T-helper 17 cell (primary cell): ENCODE data around the gene KRTAP4-3. TPM values are rescaled to one million over a fixed set of nuclear protein-coding genes. Genes with fewer than 3 reads are reported as not detected.
"Not testable (repeated sequence)": the region's sequence is repeated elsewhere in the genome, so short reads cannot be mapped to it uniquely, and the experiment has no call there.

ENCODE experiments used
- ATAC-seq: fragments of 150-1000 bp; cut with Tn5 transposase; 2 replicates; pipeline ENCODE4 v1.10.0; 2021; ENCODE audit warnings: mild to moderate bottlenecking, moderate library complexity
- DNase-seq, 3 donors: peaks; one replicate each; pipeline versions ENCODE4 v3.0.0 to v3.0.0-alpha.2; 2020 to 2021
- H3K9me3 ChIP-seq: one replicate; pipeline ENCODE4 v1.7.0; 2013; ENCODE audit warnings: low read length, mild to moderate bottlenecking; ENCODE audit not compliant: control insufficient read depth, poor library complexity, severe bottlenecking
- H3K27ac Mint-ChIP-seq: one replicate; pipeline ENCODE4 v1.8.0; 2022; ENCODE audit warnings: mild to moderate bottlenecking, moderate library complexity, mixed read lengths
- H3K27me3 Mint-ChIP-seq: one replicate; pipeline ENCODE4 v1.8.0; 2022; ENCODE audit warnings: mixed read lengths
- H3K36me3 Mint-ChIP-seq: one replicate; pipeline ENCODE4 v1.8.0; 2022; ENCODE audit warnings: low read depth, mixed read lengths
- H3K4me1 Mint-ChIP-seq: one replicate; pipeline ENCODE4 v1.8.0; 2022; ENCODE audit warnings: mild to moderate bottlenecking, mixed read lengths
- H3K4me3 Mint-ChIP-seq: one replicate; pipeline ENCODE4 v1.8.0; 2022; ENCODE audit warnings: mild to moderate bottlenecking, moderate library complexity, mixed read lengths
- total RNA-seq, 4 donors: library from RNA in 2 of 4; stranded (reverse) in 2 of 4; gene quantifications; one replicate each; pipeline ENCODE4 v1.2.3 and lab custom pipeline; 2022 to 2026

The KRTAP4-3 gene
- total RNA-seq = not detected
- 0 reads per million in 2 donors for total RNA-seq (lab: John Stamatoyannopoulos, UW)

DNA sequence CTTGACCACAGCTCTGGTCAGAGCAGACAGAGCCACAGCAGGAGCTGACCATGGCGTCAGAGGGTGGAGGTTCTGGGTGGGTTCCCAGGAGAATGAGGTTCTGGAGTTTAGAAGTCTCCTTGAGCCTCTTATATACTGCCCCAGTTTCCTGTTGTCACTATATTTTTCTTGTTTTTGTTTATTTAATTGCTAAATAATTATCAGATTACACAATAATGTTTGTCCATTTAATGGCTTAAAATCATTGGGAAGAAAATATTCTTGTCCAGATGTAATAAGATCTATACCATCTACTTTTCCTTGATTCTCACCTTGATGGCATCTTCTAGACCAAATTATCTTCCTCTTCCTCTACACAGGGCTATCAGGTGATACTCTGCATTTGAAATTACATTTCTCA lies at the start of gene KRTAP4-3:
KRTAP4-3 (minus strand) TSS at position 101 of the 400 bp plus-strand sequence; CDS start at position 52, 49 bp downstream.
- ATAC-seq (no peak), DNase-seq (no peak)
- H3K27me3 Mint-ChIP-seq = peaks cover 16% of the 10 kb centered on the region
- H3K4me1 Mint-ChIP-seq = peaks cover 4% of the 10 kb centered on the region
- no peaks in the 10 kb centered on the region for H3K9me3 ChIP-seq
- H3K4me3 Mint-ChIP-seq = peak within 1 kb of the TSS; percentile 39
- peaks cover 2% of the 10 kb centered on the region for H3K36me3 Mint-ChIP-seq
- H3K27ac Mint-ChIP-seq = no peak within 1 kb of the TSS

DNA sequence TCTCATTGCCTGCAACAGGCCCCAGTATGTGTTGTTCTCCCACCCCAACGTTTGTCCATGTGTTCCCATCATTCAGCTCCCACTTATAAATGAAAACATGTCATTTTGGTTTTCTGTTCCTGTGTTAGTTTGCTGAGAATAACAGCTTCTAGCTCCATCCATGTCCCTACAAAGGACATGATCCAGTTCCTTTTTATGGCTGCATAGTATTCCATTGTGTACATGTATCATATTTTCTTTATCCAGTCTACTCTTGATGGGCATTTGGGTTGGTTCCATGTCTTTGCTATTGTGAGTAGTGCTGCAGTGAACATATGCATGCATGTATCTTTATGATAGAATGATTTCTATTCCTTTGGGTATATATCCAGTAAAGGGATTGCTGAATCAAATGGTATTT lies 47.7 kb upstream of the KRTAP4-3 start:
- H3K9me3 ChIP-seq = no peaks in the 10 kb centered on the region
- ATAC-seq = no peak
- Mint-ChIP-seq H3K36me3 (no peaks in the 10 kb centered on the region), H3K27ac (no peak overlapping the region), H3K4me1 (peaks cover 2% of the 10 kb centered on the region), H3K27me3 (peaks cover 26% of the 10 kb centered on the region), H3K4me3 (no peak overlapping the region)
- DNase-seq = no peak

DNA sequence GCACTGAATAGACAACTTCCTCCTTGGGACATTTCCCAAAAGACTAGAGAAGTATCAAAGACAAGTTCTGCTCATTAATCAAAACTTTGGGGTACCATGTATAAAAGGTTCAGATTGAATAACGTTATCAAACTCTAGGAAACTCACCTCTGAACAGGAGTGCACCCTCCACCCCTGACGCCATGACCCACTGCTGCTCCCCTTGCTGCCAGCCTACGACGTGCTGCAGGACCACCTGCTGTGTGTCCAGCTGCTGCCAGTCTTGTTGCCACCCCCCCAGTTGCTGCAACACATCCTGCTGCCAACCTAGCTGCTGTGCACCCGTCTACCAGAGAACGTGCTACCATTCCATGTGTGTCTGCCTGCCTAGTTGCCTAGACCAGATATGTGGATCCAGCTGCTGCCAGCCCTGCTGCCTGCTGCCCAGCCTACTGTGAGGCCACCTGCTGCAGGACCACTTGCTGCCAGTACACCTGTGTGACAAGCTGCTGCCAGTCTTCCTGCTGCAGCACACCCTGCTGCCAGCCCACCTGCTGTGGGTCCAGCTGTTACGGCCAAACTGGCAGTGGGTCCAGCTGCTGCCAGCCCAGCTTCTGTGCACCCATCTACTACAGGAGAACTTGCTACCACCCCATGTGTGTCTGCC lies 44.6 kb upstream of the KRTAP4-3 start:
- H3K27me3 Mint-ChIP-seq = peaks cover 42% of the 10 kb centered on the region
- H3K9me3 ChIP-seq = no peaks in the 10 kb centered on the region
- DNase-seq (no peak), ATAC-seq (no peak)
- no peak overlapping the region for H3K27ac Mint-ChIP-seq
- peaks cover 2% of the 10 kb centered on the region for H3K4me1 Mint-ChIP-seq
- H3K4me3 Mint-ChIP-seq = no peak overlapping the region
- H3K36me3 Mint-ChIP-seq = peaks cover 2% of the 10 kb centered on the region

DNA sequence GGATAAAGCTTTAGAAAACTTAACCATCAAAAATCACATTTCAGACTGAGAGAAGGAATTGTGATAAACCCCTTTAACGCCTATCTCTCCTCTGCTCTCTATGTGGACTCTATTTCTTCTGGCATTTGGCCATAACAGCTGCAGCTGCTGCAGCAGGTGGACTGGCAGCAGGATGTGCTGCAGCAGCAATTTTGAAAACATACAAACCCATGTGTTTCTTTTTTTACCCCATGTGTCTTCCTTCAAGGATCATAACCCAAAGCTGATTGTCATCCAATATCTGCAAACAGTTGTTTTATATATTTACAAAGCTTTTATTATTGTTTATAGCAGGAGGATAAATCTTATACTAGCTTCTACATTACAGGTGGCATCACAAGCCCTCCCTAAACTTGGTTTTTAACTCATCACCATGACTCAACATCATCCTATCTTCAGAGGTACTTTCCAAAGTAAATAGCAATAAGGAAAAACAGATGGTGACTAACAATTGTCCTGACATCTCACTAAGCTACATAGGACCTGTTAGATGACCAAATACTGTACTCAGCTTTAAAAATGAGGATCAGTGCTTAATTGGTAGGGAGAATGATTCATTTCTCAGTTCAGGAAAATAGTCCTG lies 43.9 kb upstream of the KRTAP4-3 start:
- H3K9me3 ChIP-seq = no peaks in the 10 kb centered on the region
- no peak for ATAC-seq
- Mint-ChIP-seq H3K27me3 (peaks cover 42% of the 10 kb centered on the region), H3K36me3 (peaks cover 2% of the 10 kb centered on the region), H3K4me1 (peaks cover 2% of the 10 kb centered on the region), H3K4me3 (no peak overlapping the region), H3K27ac (no peak overlapping the region)
- DNase-seq = no peak

DNA sequence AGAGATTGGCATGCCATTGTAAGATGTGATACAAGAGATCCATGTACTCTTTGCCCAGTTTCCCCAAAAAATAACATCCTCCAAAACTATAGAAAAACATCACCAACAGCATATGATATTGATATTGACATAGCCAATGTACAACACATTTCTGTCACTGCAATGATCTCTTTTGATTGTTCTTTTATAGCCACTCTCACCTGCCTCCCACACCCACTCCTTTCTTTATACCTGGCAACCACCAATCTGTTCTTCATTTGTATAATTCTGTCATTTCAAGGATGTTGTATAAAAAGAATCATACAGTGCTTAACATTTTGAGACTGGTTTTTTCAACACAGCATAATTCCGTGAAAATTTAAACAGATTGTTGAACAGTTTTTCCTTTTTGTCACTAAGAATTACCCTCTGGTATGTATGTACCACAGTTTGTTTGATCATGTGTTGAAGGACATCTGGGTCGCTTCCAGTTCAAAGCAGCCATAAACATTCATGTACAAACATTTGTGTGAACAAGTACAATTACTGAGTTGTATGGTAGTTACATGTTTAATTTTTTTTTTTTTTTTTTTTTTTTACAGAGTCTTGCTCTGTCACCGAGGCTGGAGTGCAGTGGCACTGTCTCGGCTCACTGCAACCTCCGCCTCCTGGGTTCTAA lies 31.5 kb upstream of the KRTAP4-3 start:
- Mint-ChIP-seq H3K27ac (no peak overlapping the region), H3K27me3 (no peaks in the 10 kb centered on the region), H3K4me1 (no peaks in the 10 kb centered on the region), H3K4me3 (no peak overlapping the region), H3K36me3 (no peaks in the 10 kb centered on the region)
- no peak for DNase-seq
- ATAC-seq = no peak
- no peaks in the 10 kb centered on the region for H3K9me3 ChIP-seq

DNA sequence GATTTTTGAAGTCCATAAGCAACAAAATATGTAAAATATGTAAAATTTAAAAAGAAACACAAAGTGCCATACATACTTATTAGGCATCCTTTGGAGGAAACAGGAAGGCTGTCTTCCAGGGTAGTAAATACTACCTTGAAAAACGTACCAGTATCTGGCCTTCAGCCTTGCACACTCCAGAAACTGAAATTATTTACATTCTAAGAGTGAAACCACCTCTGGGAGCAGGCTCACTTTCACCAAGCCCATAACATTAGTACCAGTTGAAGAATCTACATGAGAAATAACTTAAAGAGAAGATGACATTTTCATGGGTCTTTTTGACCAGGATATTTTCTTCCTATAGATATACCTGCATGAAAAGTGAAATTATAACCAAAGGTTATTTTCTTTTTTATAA lies 28.0 kb upstream of the KRTAP4-3 start:
- no peaks in the 10 kb centered on the region for H3K4me1 Mint-ChIP-seq
- no peak overlapping the region for H3K27ac Mint-ChIP-seq
- no peak for ATAC-seq
- peaks cover 5% of the 10 kb centered on the region for H3K27me3 Mint-ChIP-seq
- H3K36me3 Mint-ChIP-seq = no peaks in the 10 kb centered on the region
- H3K9me3 ChIP-seq = no peaks in the 10 kb centered on the region
- DNase-seq = no peak
- no peak overlapping the region for H3K4me3 Mint-ChIP-seq

DNA sequence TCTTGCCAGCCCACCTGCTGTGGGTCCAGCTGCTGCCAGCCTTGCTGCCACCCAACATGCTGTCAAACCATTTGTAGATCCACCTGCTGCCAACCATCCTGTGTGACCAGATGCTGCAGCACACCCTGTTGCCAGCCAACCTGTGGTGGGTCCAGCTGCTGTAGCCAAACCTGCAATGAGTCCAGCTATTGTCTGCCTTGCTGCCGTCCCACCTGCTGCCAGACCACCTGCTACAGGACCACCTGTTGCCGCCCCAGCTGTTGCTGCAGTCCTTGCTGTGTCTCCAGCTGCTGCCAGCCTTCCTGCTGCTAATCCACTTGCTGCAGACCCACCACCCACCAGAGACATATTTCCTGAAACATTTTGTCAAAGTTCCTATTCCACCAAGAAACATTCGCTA lies 22.3 kb upstream of the KRTAP4-3 start:
- no peak for DNase-seq
- ATAC-seq = no peak
- Mint-ChIP-seq H3K4me1 (no peaks in the 10 kb centered on the region), H3K27ac (no peak overlapping the region), H3K4me3 (no peak overlapping the region), H3K36me3 (peaks cover 4% of the 10 kb centered on the region), H3K27me3 (peaks cover 33% of the 10 kb centered on the region)
- H3K9me3 ChIP-seq = no peaks in the 10 kb centered on the region

DNA sequence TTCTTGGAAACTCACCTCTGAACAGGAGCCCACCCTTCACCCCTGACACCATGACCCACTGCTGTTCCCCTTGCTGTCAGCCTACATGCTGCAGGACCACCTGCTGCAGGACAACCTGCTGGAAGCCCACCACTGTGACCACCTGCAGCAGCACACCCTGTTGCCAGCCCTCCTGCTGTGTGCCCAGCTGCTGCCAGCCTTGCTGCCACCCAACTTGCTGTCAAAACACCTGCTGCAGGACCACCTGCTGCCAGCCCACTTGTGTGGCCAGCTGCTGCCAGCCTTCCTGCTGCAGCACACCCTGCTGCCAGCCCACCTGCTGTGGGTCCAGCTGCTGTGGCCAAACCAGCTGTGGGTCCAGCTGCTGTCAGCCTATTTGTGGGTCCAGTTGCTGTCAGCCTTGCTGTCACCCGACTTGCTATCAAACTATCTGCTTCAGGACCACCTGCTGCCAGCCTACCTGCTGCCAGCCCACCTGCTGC lies 21.9 kb upstream of the KRTAP4-3 start, which contains the start of gene KRTAP9-1:
KRTAP9-1 (plus strand) TSS at position 51 of the 482 bp plus-strand sequence; CDS start at position 51, 0 bp downstream.
- not testable (repeated sequence) for H3K4me1 Mint-ChIP-seq, H3K4me3 Mint-ChIP-seq, DNase-seq, H3K9me3 ChIP-seq, H3K36me3 Mint-ChIP-seq, ATAC-seq, H3K27ac Mint-ChIP-seq
- H3K27me3 Mint-ChIP-seq = peaks cover 37% of the 10 kb centered on the region

DNA sequence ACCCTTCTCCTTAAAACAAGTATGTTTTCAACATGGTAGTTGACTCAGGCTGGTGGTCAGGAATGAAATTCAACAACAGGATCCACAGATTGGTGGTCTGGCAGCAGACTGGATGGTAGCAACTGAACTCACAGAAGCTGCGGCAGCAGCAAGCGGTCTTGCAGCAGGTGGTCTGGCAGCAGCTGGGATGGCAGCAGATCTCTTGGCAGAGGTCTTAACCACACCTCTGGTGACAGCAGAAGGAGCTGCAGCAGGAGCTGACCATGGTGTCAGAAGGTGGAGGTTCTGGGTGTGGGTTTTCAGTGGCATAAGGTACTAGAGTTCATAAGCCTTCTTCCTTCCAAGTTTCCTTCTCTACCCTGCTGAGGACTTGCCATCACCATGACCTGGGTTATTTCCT lies 18.9 kb upstream of the KRTAP4-3 start:
- Mint-ChIP-seq H3K27ac (no peak overlapping the region), H3K36me3 (peaks cover 4% of the 10 kb centered on the region), H3K4me1 (peaks cover 4% of the 10 kb centered on the region), H3K27me3 (peaks cover 43% of the 10 kb centered on the region), H3K4me3 (no peak overlapping the region)
- no peak for ATAC-seq
- H3K9me3 ChIP-seq = no peaks in the 10 kb centered on the region
- DNase-seq = no peak

DNA sequence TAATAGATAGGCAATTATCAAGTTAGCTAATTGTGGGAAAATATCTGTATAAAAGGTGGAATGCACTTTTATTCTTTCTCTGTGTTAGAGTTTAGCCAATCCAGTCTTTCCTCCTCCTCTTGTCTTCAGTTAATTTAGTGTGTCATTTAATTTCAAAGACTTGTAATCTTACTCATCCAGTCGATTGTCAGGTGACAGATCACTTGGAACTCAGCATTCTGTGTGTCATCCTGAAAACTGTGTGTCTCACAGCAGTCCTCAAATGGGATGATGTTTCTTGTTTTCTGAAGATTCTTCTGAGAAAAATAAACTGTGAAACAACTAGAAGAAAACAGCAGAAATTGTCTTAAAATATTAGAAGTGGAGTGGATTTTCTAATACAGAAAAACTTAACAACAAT lies 17.0 kb upstream of the KRTAP4-3 start:
- Mint-ChIP-seq H3K27me3 (peaks cover 27% of the 10 kb centered on the region), H3K4me1 (peaks cover 9% of the 10 kb centered on the region), H3K4me3 (no peak overlapping the region), H3K36me3 (no peaks in the 10 kb centered on the region), H3K27ac (no peak overlapping the region)
- ATAC-seq (no peak), DNase-seq (no peak)
- H3K9me3 ChIP-seq = no peaks in the 10 kb centered on the region

DNA sequence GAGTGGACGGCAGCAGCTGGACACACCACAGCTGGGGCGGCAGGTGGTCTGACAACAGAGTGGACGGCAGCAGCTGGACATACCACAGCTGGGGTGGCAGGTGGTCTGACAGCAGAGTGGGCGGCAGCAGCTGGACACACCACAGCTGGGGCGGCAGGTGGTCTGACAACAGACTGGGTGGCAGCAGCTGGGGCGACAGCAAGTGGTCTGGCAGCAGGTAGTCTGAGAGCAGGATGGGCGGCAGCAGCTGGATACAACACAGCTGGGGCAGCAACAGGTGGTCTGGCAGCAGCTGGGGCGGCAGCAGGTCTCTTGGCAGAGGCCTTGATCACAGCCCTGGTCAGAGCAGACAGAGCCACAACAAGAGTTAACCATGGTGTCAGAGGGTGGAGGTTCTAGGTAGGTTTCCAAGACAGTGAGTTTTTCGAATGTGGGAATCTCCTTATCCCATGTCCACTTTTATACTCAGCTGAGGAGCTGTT lies 16.5 kb upstream of the KRTAP4-3 start, which contains the start of gene KRTAP4-1:
KRTAP4-1 (minus strand) TSS at position 432 of the 482 bp plus-strand sequence; CDS start at position 375, 57 bp downstream.
- Mint-ChIP-seq H3K27ac (no peak within 1 kb of the TSS), H3K36me3 (no peaks in the 10 kb centered on the region), H3K4me3 (no peak within 1 kb of the TSS), H3K4me1 (peaks cover 9% of the 10 kb centered on the region), H3K27me3 (peaks cover 24% of the 10 kb centered on the region)
- DNase-seq (no peak), ATAC-seq (no peak)
- H3K9me3 ChIP-seq = no peaks in the 10 kb centered on the region

DNA sequence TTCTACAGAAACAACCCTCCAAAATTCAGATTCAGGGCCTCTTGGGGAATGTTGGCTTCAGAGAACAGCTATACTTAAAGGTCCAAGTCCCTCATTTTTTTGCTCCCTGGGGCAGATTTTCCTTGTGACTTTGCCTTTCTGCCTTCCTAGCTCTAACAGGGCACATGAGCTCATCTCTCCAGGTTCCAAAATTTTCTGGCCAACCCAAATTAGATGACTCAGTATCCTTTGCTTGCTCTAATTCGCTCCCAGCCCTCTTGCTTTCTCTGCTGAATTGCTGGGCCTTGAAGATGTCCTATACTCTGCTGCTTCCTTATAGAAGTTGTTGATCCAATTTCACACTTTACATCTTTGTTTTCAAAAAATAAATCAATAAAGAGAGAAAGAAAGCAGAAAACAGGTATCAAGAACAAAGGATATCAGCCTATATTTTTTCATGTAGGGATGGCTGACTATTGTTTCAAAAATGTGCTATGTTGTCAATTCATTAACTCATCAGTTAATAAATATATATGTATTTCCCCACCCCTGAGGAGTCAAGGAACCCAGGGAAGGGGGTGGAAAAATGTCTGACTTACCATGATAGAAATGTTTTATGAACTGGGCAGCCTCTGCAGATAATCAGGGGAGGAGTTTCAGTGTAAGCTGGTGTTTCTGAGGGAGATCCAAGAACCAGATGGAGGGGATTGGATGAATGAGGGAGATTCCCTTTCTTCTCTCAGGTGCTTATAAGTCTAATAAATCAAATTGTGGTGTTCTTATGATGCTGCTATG lies 11.0 kb upstream of the KRTAP4-3 start:
- no peak for ATAC-seq
- peaks cover 7% of the 10 kb centered on the region for H3K4me1 Mint-ChIP-seq

DNA sequence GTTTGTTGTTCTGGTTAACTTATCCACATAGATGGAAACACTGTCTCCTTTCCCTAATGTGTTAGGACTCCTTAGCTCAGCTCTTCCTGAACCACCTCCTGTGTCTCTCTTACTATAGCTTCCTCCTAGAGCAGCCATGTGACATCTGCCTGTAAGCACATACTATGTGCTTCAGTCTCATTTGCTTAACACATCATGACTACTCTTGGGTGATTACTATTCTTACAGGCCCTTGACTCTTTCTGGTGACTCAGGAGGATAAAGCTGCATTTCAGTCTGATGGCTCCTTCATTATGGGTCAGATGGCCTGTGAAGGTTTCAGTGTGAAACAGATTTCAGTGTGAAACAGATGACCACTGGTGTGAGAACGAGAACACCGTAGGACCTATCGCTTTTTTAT lies 10.3 kb upstream of the KRTAP4-3 start:
- no peak for DNase-seq
- H3K36me3 Mint-ChIP-seq = peaks cover 2% of the 10 kb centered on the region
- peaks cover 9% of the 10 kb centered on the region for H3K4me1 Mint-ChIP-seq
- ATAC-seq = no peak
- no peaks in the 10 kb centered on the region for H3K27me3 Mint-ChIP-seq
- no peak overlapping the region for H3K4me3 Mint-ChIP-seq
- H3K27ac Mint-ChIP-seq = no peak overlapping the region
- H3K9me3 ChIP-seq = no peaks in the 10 kb centered on the region

More for the DNA sequence above, 11.0 kb upstream of the KRTAP4-3 start:
- no peak overlapping the region for H3K4me3 Mint-ChIP-seq
- no peaks in the 10 kb centered on the region for H3K9me3 ChIP-seq
- H3K27ac Mint-ChIP-seq = no peak overlapping the region
- H3K36me3 Mint-ChIP-seq = peaks cover 2% of the 10 kb centered on the region
- no peak for DNase-seq
- H3K27me3 Mint-ChIP-seq = no peaks in the 10 kb centered on the region
